Neural progenitor cell (in vitro differentiated cells): ENCODE data around the gene SAMD10.

Source experiments
- CTCF ChIP-seq: fragments of 200-600 bp; sonication (generic); IDR thresholded peaks from 2 replicates; pipeline ENCODE4 v1.5.1; 2017; ENCODE audit warnings: antibody characterized with exemption, mild to moderate bottlenecking
- EZH2 ChIP-seq: fragments of 200-600 bp; sonication (generic); IDR thresholded peaks from 2 replicates; pipeline ENCODE4 v1.6.1; 2017; ENCODE audit warnings: antibody characterized with exemption, mild to moderate bottlenecking, moderate library complexity
- EZH2phosphoT487 ChIP-seq: fragments of 200-600 bp; sonication (generic); IDR thresholded peaks from 2 replicates; pipeline ENCODE4 v1.6.1; 2017; ENCODE audit warnings: antibody characterized with exemption

GRCh38 chr20:64011366-64011779 is 31.9 kb upstream of the SAMD10 start:
- no peak for TF ChIP-seq CTCF
- TF ChIP-seq EZH2: no peak
- no peak for TF ChIP-seq EZH2phosphoT487
